H9 (cell line): ENCODE data around the gene SNRNP200. TPM values are rescaled to one million over a fixed set of nuclear protein-coding genes. Genes with fewer than 3 reads are reported as not detected.

Source experiments
- DNase-seq: peaks from one replicate; pipeline ENCODE4 v3.0.0-alpha.2; 2017
- H2AFZ ChIP-seq: one replicate; pipeline ENCODE4 v1.6.1; 2013; ENCODE audit warnings: mild to moderate bottlenecking, low read length, control low read depth, moderate library complexity
- H2AK5ac ChIP-seq: 2 replicates; pipeline ENCODE4 v1.6.1; 2013; ENCODE audit warnings: low read length, control low read depth, mixed read lengths; ENCODE audit not compliant: insufficient read length
- H2BK120ac ChIP-seq: one replicate; pipeline ENCODE4 v1.6.1; 2013; ENCODE audit warnings: low read depth, mild to moderate bottlenecking, low read length, control low read depth, inconsistent platforms; ENCODE audit not compliant: poor library complexity, severe bottlenecking
- H2BK12ac ChIP-seq: 2 replicates; pipeline ENCODE4 v1.6.1; 2013; ENCODE audit warnings: low read length, control low read depth, mixed read lengths, low read depth; ENCODE audit not compliant: insufficient read length
- H2BK15ac ChIP-seq: 2 replicates; pipeline ENCODE4 v1.6.1; 2013; ENCODE audit warnings: low read depth, low read length, control low read depth
- H2BK20ac ChIP-seq: one replicate; pipeline ENCODE4 v1.6.1; 2013; ENCODE audit warnings: low read depth, mild to moderate bottlenecking, low read length, control low read depth, inconsistent platforms; ENCODE audit not compliant: poor library complexity, severe bottlenecking
- H2BK5ac ChIP-seq: 2 replicates; pipeline ENCODE4 v1.6.1; 2013; ENCODE audit warnings: low read length, control low read depth, mixed read lengths; ENCODE audit not compliant: insufficient read length
- H3K14ac ChIP-seq: 2 replicates; pipeline ENCODE4 v1.6.1; 2013; ENCODE audit warnings: low read length, control low read depth; ENCODE audit not compliant: insufficient read depth
- H3K18ac ChIP-seq: 2 replicates; pipeline ENCODE4 v1.6.1; 2013; ENCODE audit warnings: low read depth, mild to moderate bottlenecking, mixed read lengths, low read length, control low read depth; ENCODE audit not compliant: insufficient read length
- H3K23ac ChIP-seq: 2 replicates; pipeline ENCODE4 v1.6.1; 2013; ENCODE audit warnings: low read length, control low read depth, mixed read lengths, low read depth; ENCODE audit not compliant: insufficient read length
- H3K23me2 ChIP-seq: 2 replicates; pipeline ENCODE4 v1.6.1; 2013; ENCODE audit warnings: low read depth, mild to moderate bottlenecking, mixed read lengths, low read length, control low read depth; ENCODE audit not compliant: insufficient read length, poor library complexity, severe bottlenecking
- H3K27ac ChIP-seq: 2 replicates; pipeline ENCODE4 v1.5.1; 2013; ENCODE audit warnings: low read length, control low read depth, mixed read lengths, low read depth; ENCODE audit not compliant: insufficient read length
- H3K27me3 ChIP-seq: 2 replicates; pipeline ENCODE4 v1.6.1; 2013; ENCODE audit warnings: low read length, control low read depth, inconsistent platforms; ENCODE audit not compliant: insufficient read depth
- H3K4ac ChIP-seq: 2 replicates; pipeline ENCODE4 v1.6.1; 2013; ENCODE audit warnings: low read depth, mild to moderate bottlenecking, control low read depth, inconsistent platforms, low read length, moderate library complexity
- H3K4me1 ChIP-seq: 2 replicates; pipeline ENCODE4 v1.6.1; 2013; ENCODE audit warnings: low read length, control low read depth, inconsistent platforms; ENCODE audit not compliant: insufficient read depth
- H3K4me2 ChIP-seq: 2 replicates; pipeline ENCODE4 v1.6.1; 2013; ENCODE audit warnings: low read length, control low read depth, mixed read lengths; ENCODE audit not compliant: insufficient read length, insufficient read depth
- H3K56ac ChIP-seq: 2 replicates; pipeline ENCODE4 v1.6.1; 2013; ENCODE audit warnings: low read depth, mild to moderate bottlenecking, mixed read lengths, low read length, control low read depth; ENCODE audit not compliant: insufficient read length
- H3K79me1 ChIP-seq: 2 replicates; pipeline ENCODE4 v1.6.1; 2013; ENCODE audit warnings: low read depth, mild to moderate bottlenecking, moderate library complexity, low read length, control low read depth, inconsistent platforms; ENCODE audit not compliant: insufficient read depth, poor library complexity, severe bottlenecking
- H3K79me2 ChIP-seq: 2 replicates; pipeline ENCODE4 v1.6.1; 2013; ENCODE audit warnings: low read length, control low read depth, inconsistent platforms; ENCODE audit not compliant: insufficient read depth
- H3K9ac ChIP-seq: 2 replicates; pipeline ENCODE4 v1.6.1; 2013; ENCODE audit warnings: low read length, control low read depth, mixed read lengths; ENCODE audit not compliant: insufficient read length; ENCODE audit errors: extremely low read depth
- H3K9me3 ChIP-seq: one replicate; pipeline ENCODE4 v1.6.1; 2013; ENCODE audit warnings: low read depth, low read length, inconsistent platforms; ENCODE audit not compliant: control insufficient read depth
- H3T11ph ChIP-seq: one replicate; pipeline ENCODE4 v1.6.1; 2013; ENCODE audit warnings: mild to moderate bottlenecking, low read length, control low read depth, inconsistent platforms
- H4K20me1 ChIP-seq: one replicate; pipeline ENCODE4 v1.6.1; 2013; ENCODE audit not compliant: control insufficient read depth, insufficient read length, insufficient read depth
- H4K5ac ChIP-seq: 2 replicates; pipeline ENCODE4 v1.6.1; 2013; ENCODE audit warnings: low read depth, mild to moderate bottlenecking, mixed read lengths, low read length, control low read depth; ENCODE audit not compliant: insufficient read length
- H4K8ac ChIP-seq: replicated peaks from 2 replicates; pipeline ENCODE4 v1.6.1; 2013; ENCODE audit warnings: low read length, control low read depth, mixed read lengths, low read depth; ENCODE audit not compliant: insufficient read length
- H4K91ac ChIP-seq: 2 replicates; pipeline ENCODE4 v1.6.1; 2013; ENCODE audit warnings: low read depth, mild to moderate bottlenecking, moderate library complexity, mixed read lengths, low read length, control low read depth; ENCODE audit not compliant: insufficient read length
- H3K27ac Mint-ChIP-seq, 3 experiments: 2 replicates in 2 of 3; 3 replicates in 1 of 3; pipeline ENCODE4 v1.8.0; 2020 to 2021; ENCODE audit warnings: mixed read lengths in 3 of 3, mild to moderate bottlenecking in 1 of 3, moderate library complexity in 1 of 3
- H3K27me3 Mint-ChIP-seq: 2 replicates; pipeline ENCODE4 v1.8.0; 2021; ENCODE audit warnings: low read depth, mild to moderate bottlenecking, moderate library complexity, mixed read lengths
- H3K36me3 Mint-ChIP-seq, 3 experiments: 2 replicates in 2 of 3; 3 replicates in 1 of 3; pipeline ENCODE4 v1.8.0; 2020 to 2021; ENCODE audit warnings: low read depth in 3 of 3, mixed read lengths in 3 of 3; ENCODE audit not compliant: insufficient read depth in 1 of 3
- H3K4me1 Mint-ChIP-seq, 2 experiments: 2 replicates each; pipeline ENCODE4 v1.8.0; 2020; ENCODE audit warnings: mixed read lengths in 2 of 2
- H3K4me3 Mint-ChIP-seq, 2 experiments: 2 replicates in 1 of 2; 3 replicates in 1 of 2; pipeline ENCODE4 v1.8.0; 2020 to 2021; ENCODE audit warnings: mild to moderate bottlenecking in 2 of 2, mixed read lengths in 2 of 2, moderate library complexity in 1 of 2
- H3K9me3 Mint-ChIP-seq, 2 experiments: 2 replicates in 1 of 2; 3 replicates in 1 of 2; pipeline ENCODE4 v1.8.0; 2020; ENCODE audit warnings: mild to moderate bottlenecking in 2 of 2, mixed read lengths in 2 of 2, moderate library complexity in 1 of 2
- CTCF ChIP-seq: fragments of 200-600 bp; sonication (generic); conservative IDR thresholded peaks from 3 replicates; pipeline ENCODE4 v1.8.0; 2021; ENCODE audit warnings: antibody characterized with exemption, mild to moderate bottlenecking
- WGBS: extraction: QIAGEN DNeasy Blood & Tissue Kit; methylation state at CpG from one replicate; pipeline ENCODE4 v1.1.7; 2013; ENCODE audit warnings: missing lambda C conversion rate, low lambda C conversion rate, mixed read lengths; ENCODE audit not compliant: insufficient read length; ENCODE audit errors: extremely low coverage; 5-methylcytosine and 5-hydroxymethylcytosine counted together
- total RNA-seq: library from RNA; stranded (reverse); gene quantifications from 2 replicates; pipeline ENCODE4 v1.2.1, GENCODE V29; 2021

The SNRNP200 gene
- total RNA-seq, 1 experiment from 2014 or later, result 215 TPM

DNA sequence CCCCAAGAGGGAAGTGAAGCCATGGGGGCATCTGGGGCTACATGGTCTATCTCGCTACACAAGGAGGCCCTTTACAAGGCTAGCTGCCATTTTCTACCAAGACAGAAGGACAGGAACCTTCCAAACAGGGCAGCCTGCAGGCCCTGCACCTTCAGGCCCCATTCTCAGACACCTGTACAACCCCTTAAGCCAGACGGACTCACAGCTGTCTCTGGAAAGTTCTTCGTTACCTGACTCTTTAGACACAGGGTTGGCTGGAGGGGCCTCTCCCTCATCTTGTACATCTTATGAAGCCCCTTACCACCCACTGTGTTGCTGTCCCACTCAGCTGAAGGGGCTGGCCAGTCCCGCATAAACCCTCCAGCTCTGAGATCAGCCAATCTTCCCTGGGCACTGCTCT, 56.7 kb downstream of the SNRNP200 start:
- Histone ChIP-seq H3K56ac (no peak overlapping the region), H3K4me1 (no peaks in the 10 kb centered on the region), H3K14ac (no peak overlapping the region), H2BK20ac (no peak overlapping the region), H3K23me2 (no peaks in the 10 kb centered on the region), H2AFZ (no peak overlapping the region), H3K9ac (no peak overlapping the region), H2BK15ac (no peak overlapping the region), H3K27me3 (no peaks in the 10 kb centered on the region), H3K18ac (no peak overlapping the region), H3K79me1 (no peaks in the 10 kb centered on the region), H3T11ph (no peak overlapping the region), H2AK5ac (no peak overlapping the region), H2BK120ac (no peak overlapping the region), H4K20me1 (no peaks in the 10 kb centered on the region), H3K27ac (no peak overlapping the region), H4K5ac (no peak overlapping the region), H3K79me2 (no peaks in the 10 kb centered on the region), H4K8ac (no peak overlapping the region), H2BK12ac (no peak overlapping the region), H3K9me3 (no peaks in the 10 kb centered on the region), H3K23ac (no peak overlapping the region), H3K4me2 (no peak overlapping the region), H3K4ac (no peak overlapping the region), H4K91ac (no peak overlapping the region), H2BK5ac (no peak overlapping the region)
- no CpG with 5 or more reads among the region's 4 CpGs for WGBS
- no peak overlapping the region for H3K4me3 Mint-ChIP-seq
- H3K36me3 Mint-ChIP-seq, result peaks cover 4 to 21% (median 13%) of the 10 kb centered on the region in 3 experiments; a peak in 6 of 7 replicates
- no peak for DNase-seq
- H3K9me3 Mint-ChIP-seq, result no peaks in the 10 kb centered on the region
- no peaks in the 10 kb centered on the region; a peak in 1 of 4 replicates for H3K4me1 Mint-ChIP-seq
- H3K27ac Mint-ChIP-seq, result peak overlapping the region in 2 of 3 experiments; percentile 36 to 68; a peak in 1 of 7 replicates
- H3K27me3 Mint-ChIP-seq, result no peaks in the 10 kb centered on the region; the same call in 1 of the 2 replicates
- TF ChIP-seq CTCF, result no peak
